Measurements from ENCODE around the gene DMPK. TPM values are rescaled to one million over a fixed set of nuclear protein-coding genes. Genes with fewer than 3 reads are reported as not detected.

The DMPK gene
- total and polyA plus RNA-seq, 2 donors, result 49.4 to 223 TPM

Other genes starting within 250 kb of the DMPK start
- 3.4 TPM for gene OPA3, start 197.7 kb downstream of the DMPK start, total RNA-seq
- 10.2 TPM for gene OPA3, start 197.7 kb downstream of the DMPK start, polyA plus RNA-seq
- gene GPR4, start 180.3 kb downstream of the DMPK start, total RNA-seq, result 0.32 TPM
- gene GPR4, start 180.3 kb downstream of the DMPK start, polyA plus RNA-seq, result 3.7 TPM
- gene EML2, start 143.1 kb downstream of the DMPK start, total RNA-seq, result 16.9 TPM
- gene EML2, start 143.1 kb downstream of the DMPK start, polyA plus RNA-seq, result 41.2 TPM
- gene GIPR, start 114.3 kb downstream of the DMPK start, total RNA-seq, result 0.26 TPM
- 0.70 TPM for gene GIPR, start 114.3 kb downstream of the DMPK start, polyA plus RNA-seq
- gene SNRPD2, start 90.5 kb downstream of the DMPK start, total RNA-seq, result 177 TPM
- gene SNRPD2, start 90.5 kb downstream of the DMPK start, polyA plus RNA-seq, result 340 TPM
- gene QPCTL, start 89.8 kb downstream of the DMPK start, total RNA-seq, result 2.4 TPM
- gene QPCTL, start 89.8 kb downstream of the DMPK start, polyA plus RNA-seq, result 7.0 TPM
- 4.3 TPM for gene FBXO46, start 51.6 kb downstream of the DMPK start, total RNA-seq
- gene FBXO46, start 51.6 kb downstream of the DMPK start, polyA plus RNA-seq, result 11.0 TPM
- gene MEIOSIN, start 49.1 kb downstream of the DMPK start, total RNA-seq, result not detected
- not detected for gene MEIOSIN, start 49.1 kb downstream of the DMPK start, polyA plus RNA-seq
- gene SIX5, start 13.2 kb downstream of the DMPK start, total RNA-seq, result 10.4 TPM
- 51.1 TPM for gene SIX5, start 13.2 kb downstream of the DMPK start, polyA plus RNA-seq
- gene DMWD, start 10.4 kb upstream of the DMPK start, total RNA-seq, result 24.7 TPM
- gene DMWD, start 10.4 kb upstream of the DMPK start, polyA plus RNA-seq, result 43.7 TPM
- gene RSPH6A, start 32.8 kb upstream of the DMPK start, total RNA-seq, result not detected
- not detected for gene RSPH6A, start 32.8 kb upstream of the DMPK start, polyA plus RNA-seq
- 22.5 TPM for gene SYMPK, start 80.7 kb upstream of the DMPK start, total RNA-seq
- 38.9 TPM for gene SYMPK, start 80.7 kb upstream of the DMPK start, polyA plus RNA-seq
- not detected for gene FOXA3, start 81.8 kb upstream of the DMPK start, total RNA-seq
- gene FOXA3, start 81.8 kb upstream of the DMPK start, polyA plus RNA-seq, result 0.11 TPM
- gene IRF2BP1, start 103.7 kb upstream of the DMPK start, total RNA-seq, result 18.2 TPM
- gene IRF2BP1, start 103.7 kb upstream of the DMPK start, polyA plus RNA-seq, result 30.2 TPM
- 1.3 TPM for gene MYPOP, start 120.1 kb upstream of the DMPK start, total RNA-seq
- 8.2 TPM for gene MYPOP, start 120.1 kb upstream of the DMPK start, polyA plus RNA-seq
- not detected for gene NANOS2, start 132.3 kb upstream of the DMPK start, total RNA-seq
- not detected for gene NANOS2, start 132.3 kb upstream of the DMPK start, polyA plus RNA-seq
- 1.2 TPM for gene NOVA2, start 191.4 kb upstream of the DMPK start, total RNA-seq
- gene NOVA2, start 191.4 kb upstream of the DMPK start, polyA plus RNA-seq, result 2.2 TPM
- gene CCDC61, start 213.0 kb upstream of the DMPK start, total RNA-seq, result 3.2 TPM
- gene CCDC61, start 213.0 kb upstream of the DMPK start, polyA plus RNA-seq, result 19.6 TPM
- gene PGLYRP1, start 240.6 kb upstream of the DMPK start, total RNA-seq, result not detected
- gene PGLYRP1, start 240.6 kb upstream of the DMPK start, polyA plus RNA-seq, result 0.18 TPM

All from urinary bladder (tissue), 2 donors.